HTERT RPE-1 (cell line): ENCODE results near the gene RABL3.
"Not testable (repeated sequence)": the region's sequence is repeated elsewhere in the genome, so short reads cannot be mapped to it uniquely, and the experiment has no call there.

Experiments used
- in situ Hi-C: fragments of 300-500 bp; cut with MboI; formaldehyde crosslinking; loops from 4 replicates; pipeline ENCODE4 v1.14.3; 2020; ENCODE audit warnings: low sequenced_read_pairs

Gene RABL3, protein sequence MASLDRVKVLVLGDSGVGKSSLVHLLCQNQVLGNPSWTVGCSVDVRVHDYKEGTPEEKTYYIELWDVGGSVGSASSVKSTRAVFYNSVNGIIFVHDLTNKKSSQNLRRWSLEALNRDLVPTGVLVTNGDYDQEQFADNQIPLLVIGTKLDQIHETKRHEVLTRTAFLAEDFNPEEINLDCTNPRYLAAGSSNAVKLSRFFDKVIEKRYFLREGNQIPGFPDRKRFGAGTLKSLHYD

DNA sequence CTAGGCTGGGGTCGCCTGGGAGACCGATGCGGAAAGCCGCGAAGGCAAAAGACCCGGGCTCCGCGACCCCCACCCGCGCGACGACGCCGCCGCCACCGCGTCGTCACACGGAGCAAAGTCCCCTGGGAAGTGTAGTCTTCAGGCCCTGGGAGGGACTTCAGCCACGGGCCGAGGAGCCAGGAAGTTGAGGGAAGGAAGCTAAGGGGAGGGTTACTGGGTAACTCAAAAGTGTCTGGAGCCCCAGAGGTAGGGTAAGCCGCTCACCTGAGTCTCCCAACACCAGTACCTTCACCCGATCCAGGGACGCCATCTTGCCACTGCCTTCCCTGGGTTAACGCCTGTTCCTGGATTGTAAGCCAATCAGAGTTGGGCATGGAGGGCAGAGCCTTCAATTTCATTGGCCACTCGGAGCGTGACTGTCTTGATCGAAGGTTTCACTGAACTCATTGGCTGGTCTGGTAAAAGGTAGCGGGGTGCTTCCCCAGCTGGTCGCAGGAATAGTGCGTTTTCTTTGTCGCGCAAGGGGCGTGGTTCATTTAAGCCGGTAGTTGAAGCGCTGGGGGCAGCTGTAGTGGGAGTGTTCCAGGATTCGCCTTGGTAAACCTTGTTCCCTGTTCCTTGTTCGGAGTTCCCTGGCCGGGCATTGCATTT lies at the start of gene RABL3, which contains the start of gene GTF2E1:
Gene RABL3 (minus strand): TSS at position 319 of the 651 bp plus-strand sequence. CDS start 9 bp downstream, at position 310.
Gene GTF2E1 (plus strand): TSS at position 547 of the 651 bp plus-strand sequence. CDS start 7,809 bp downstream, outside the sequence.
- in situ Hi-C loops: no loop called here

DNA sequence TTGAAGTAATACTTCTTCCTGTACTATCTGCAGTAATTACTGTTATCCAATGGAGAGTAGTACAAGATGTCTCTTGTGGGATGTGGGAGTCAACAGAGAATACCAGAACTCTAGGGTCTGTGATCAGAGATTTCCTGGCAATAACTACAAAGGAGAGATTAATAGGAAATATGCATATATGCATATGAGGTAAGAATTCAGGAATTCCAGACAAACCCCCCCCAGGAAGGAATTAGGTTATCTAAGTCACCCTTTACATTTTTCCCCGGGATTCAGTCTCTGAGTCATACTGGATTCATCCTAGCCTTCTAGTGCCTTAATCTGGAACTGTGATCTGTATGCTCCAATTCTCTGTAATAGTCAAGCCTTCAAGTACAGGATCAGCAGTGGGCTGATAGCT lies 49.6 kb upstream of the RABL3 start:
- in situ Hi-C loops: no loop called here

DNA sequence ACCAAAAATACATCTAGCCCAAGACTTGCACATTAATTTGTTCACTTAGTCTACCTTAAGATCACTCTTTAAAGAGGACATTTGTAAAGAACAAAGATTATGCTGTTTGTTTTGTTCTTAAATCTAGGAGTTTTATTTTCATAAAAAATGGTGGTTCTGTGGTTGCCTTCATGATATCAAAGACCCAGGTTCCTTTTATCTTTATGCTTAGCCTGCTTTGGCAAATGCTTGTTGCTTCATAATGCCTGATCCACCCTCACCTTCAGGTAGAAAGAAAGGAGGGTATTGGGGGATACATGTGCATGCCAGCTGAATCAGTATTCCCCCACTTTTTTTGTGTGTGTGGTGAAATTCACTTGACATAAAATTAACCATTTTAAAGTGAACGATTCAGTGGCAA lies 48.7 kb upstream of the RABL3 start:
- in situ Hi-C loops: no loop called here

DNA sequence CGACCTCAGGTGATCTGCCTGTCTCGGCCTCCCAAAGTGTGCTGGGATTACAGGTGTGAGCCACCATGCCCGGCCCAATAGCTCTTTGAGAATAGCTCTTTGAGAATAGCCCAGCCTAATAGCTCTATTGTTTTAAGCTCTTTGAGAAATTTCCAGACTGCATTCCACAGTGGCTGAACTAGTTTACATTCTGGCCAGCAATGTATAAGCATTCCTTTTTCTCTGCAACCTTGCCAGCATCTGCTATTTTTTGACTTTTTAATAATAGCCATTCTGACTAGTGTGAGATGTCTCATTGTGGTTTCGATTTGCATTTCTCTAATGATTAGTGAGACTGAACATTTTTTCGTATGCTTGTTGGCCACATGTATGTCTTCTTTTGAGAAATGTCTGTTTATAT lies 43.5 kb upstream of the RABL3 start:
- in situ Hi-C loops: not testable (repeated sequence)

DNA sequence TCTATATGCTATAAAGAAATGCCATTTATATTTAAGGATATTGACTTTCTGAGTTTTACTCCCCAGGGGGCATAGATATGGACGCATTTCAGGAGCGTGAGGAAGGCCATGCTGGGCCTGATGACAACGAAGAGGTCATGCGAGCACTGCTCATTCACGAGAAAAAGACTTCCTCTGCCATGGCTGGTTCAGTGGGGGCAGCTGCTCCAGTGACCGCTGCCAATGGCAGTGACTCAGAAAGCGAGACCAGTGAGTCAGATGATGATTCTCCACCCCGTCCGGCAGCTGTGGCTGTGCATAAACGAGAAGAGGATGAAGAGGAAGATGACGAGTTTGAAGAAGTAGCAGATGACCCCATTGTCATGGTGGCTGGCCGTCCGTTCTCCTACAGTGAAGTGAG lies 38.7 kb upstream of the RABL3 start:
- in situ Hi-C loops: no loop called here

DNA sequence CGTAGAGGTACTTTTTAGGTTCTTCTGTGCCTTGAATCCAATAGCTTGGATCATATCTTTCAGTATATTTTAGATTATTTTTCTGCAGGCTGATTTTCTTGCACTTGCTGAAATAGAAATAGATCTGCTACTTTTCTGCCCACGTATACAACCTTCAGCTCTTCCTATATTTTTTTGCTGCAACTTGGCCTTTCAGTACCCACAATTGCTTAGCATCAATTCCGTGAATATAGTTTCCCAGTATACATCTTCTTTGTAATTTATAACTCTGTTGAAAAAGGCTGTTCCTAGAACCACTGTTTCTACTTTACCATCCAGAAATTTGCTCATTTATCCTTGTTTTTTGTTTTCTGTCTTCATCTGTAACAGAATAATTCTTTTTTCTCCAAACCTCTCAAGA lies 36.5 kb upstream of the RABL3 start:
- in situ Hi-C loops: no loop called here

DNA sequence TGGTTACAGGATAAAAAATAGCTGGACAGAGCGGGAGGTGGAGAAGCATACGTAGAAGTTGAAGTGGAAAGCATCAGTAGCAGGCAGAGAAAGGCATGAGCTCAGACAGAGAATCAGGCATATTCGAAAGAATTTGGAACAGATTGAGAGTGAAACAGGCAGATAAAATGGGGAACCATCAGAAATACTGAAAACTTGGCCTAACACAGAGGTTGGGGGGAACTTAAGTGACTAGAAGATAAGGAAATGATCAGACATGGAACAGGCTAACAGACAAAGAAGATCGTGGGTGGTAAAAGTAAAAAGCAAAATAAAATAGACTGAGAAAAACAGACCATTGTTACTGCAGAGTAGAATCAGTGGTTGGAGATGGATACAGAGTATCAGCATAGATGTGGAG lies 33.1 kb upstream of the RABL3 start:
- in situ Hi-C loops: no loop called here

DNA sequence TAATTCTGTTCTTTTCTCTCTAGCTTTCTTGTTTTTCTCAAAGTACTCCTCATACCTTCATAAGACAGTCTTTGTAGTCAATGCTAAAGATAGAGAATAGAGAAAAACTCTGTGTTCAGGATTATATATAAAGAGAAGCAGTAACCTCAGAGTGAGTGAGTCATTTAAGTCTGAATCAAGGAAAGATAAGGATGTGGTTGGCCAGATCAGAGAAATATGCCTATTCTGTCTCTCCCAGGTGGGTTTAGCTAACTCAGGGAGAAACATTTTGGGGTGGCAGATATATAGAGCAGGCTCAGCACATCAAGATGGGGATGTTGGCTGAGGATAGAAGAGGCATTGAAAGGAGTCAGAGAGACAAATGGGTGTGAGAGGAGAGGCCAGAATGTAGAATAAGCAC lies 31.6 kb upstream of the RABL3 start:
- in situ Hi-C loops: no loop called here

DNA sequence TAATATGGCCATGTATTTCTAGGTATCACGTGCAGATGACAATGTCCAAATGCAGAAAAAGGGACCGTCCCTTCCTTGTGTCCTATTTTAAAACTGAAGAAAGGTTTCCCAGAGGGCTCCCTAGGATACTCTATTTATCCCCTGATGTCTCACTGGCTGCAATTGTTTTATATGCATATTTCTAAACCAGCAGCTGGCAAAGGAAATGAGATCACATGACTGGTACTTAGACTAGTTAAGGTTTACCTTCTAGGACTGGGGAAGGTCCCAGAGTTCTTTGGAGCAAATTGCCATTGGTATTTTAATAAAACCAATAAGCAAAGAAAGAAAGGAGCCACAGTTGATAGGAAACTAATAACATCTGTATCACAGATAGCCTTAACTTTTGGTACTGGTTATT lies 29.8 kb upstream of the RABL3 start:
- in situ Hi-C loops: no loop called here

DNA sequence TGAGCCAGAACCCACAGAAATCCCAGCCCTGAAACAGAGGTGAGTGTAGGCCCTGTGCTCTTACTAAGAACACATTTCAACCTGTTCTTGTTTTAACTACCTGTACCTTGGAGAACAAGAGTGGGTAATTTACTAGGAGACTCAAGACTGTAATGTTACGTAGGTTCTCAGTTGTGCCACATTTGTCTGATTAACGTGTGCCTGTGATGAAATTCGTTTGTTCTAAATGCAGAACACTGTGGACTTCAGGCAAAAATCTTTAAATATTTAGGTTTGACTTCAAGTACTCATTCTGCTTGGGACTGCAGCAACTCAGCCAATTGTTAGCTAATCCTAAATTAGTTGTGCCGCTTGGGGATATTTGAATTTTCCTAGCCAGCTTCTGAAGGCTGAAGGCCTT lies 28.6 kb upstream of the RABL3 start:
- in situ Hi-C loops: no loop called here

DNA sequence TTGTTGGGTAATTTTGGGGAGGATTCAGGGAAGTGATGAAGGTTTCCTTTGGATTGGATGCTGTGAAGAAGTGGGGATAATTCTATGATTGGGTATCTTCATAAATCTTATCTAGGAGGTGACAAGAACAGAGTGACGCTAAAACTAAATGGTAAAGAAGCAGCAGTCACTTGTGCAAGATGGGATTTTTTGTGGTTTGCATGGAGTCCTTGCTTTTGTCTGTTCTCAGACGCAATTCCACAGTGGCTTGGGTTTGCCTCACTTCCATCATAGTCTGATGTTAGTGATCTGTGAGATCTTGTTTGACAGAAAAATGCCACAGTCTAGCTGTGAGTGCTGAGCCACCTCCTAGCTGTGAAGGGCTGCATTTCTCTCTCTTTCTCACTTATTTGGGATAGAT lies 27.1 kb upstream of the RABL3 start:
- in situ Hi-C loops: no loop called here

DNA sequence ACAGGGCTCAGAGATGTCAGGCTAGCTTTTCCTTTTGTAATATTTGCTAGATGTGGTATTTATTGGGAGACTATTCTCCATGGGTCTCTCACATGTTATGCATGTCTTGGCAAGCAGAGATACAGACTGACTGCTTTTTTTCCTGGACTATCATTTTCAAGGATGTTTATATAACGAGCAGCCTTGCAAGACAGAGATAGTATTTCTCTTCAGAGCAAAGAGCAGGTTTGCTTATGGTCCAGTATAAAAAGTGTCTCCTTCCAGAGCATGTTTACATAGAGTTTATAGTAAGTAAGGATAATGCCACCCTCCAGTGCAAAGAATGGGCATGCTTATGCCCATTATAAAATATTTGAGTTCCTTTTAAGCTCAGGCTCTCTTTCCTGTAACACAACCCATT lies 24.8 kb upstream of the RABL3 start:
- in situ Hi-C loops: no loop called here

DNA sequence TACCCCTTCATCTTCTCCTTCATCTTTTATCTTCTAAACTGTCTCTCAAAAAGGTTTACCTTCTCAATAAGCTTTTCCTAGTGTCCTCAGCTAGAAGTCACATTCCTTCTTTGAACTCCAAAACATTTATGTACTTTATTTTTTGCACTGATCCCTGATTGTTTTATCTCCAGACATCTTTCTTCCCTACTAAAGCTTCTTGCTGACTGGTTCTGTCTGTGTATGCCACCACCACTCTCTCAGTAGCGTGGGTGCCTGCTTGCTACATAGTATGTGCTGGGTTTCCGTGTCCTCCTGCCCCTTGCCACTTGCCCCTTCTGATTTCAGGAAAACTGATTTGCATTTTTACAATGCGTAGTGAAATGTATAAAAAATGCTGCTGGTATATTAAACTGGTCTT lies 24.3 kb upstream of the RABL3 start:
- in situ Hi-C loops: no loop called here

DNA sequence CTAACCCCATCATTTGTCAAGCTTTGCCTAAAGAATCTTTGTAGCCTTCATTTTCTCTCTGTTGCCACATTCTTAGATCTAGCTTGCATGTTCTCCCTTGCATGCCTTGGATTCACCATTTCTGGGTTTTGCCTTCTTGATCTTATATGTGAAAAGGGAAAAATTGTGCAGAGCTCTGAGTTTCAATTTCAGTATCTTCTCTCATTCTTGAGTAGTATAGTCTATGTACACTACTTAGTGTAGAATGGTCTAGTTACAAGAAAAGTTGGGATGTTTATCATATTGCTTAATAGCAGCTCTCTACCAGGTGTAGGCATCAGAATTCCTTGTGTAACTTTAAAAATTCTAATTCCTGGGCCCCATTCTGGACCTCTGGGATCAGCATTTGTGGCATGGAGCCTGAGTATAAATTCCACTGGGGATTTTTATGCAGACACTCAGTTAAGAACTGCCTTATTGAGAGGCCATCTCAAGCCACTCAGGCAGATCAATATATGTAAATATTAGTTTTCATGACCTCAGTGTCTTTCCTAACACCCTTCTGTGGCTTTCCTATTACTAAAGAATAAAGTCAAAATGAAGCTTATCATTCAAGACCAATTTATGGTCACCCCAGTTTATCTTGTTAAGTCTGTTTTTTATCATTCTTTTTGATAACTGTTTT lies 23.6 kb upstream of the RABL3 start:
- in situ Hi-C loops: no loop called here

DNA sequence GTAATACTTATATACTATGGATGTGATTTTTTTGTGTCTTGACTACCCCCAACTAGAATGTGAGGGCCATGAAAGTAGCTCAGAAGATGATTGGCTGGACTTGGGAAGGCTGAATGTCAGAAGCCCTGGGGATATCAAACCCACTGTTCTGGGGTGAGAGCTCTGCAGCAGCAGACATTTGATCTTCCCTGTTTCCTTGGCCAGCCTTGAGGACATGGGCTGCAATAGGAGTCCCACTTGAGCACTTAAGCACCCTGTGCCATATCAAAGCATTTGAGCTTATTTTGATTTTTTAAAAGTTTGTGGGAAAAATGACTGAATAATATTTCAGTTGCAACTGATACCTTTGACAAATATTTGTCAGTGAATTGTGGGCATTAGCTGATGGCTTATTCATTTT lies 21.9 kb upstream of the RABL3 start:
- in situ Hi-C loops: no loop called here

DNA sequence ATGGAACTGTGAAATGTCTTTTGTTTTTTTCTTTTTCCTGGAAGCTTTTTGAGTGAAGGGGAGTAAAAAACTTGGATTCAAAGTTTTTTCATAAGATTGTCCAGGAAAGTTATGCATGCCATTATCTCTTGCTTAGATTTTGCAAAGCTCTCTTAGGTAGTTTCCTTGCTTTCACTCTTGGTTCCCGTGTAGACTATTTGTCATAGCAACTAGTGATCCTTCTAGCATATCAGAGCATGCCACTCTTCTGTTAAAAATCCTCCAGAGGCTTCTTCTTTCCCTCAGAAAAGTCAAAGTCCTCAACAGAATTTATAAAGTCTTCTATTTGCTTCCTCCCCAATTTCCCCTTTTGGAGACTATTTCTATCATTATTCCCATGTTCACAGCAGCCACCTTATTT lies 21.3 kb upstream of the RABL3 start:
- in situ Hi-C loops: no loop called here

DNA sequence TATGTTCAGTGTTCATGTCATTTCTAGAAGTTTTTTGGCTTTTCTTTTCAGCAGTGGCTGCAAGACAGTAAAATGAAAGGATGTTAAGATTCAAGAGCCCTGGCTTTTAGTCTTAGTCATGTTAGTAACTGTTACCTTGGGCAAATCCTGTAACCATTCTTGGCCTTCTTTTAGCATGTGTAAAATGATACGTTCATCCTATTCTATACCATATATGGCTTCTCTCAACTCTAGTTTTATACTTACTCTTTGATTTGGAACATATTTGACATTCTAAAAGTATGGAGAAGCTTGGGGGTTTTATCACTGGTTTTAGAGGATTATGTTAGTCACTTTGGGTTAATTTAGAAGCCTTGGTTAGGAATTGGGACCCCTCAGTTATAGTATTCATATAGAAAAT lies 20.3 kb upstream of the RABL3 start:
- in situ Hi-C loops: no loop called here

DNA sequence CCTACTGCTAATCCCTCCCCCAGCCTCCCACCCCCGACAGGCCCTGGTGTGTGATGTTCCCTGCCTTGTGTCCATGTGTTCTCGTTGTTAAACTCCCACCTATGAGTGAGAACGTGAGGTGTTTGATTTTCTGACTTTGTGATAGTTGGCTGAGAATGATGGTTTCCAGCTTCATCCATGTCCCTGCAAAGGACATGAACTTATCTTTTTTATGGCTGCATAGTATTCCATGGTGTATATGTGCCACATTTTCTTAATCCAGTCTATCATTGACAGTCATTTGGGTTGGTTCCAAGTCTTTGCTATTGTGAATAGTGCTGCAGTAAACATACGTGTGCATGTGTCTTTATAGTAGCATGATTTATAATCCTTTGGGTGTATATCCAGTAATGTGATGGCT lies 16.2 kb upstream of the RABL3 start:
- in situ Hi-C loops: not testable (repeated sequence)

DNA sequence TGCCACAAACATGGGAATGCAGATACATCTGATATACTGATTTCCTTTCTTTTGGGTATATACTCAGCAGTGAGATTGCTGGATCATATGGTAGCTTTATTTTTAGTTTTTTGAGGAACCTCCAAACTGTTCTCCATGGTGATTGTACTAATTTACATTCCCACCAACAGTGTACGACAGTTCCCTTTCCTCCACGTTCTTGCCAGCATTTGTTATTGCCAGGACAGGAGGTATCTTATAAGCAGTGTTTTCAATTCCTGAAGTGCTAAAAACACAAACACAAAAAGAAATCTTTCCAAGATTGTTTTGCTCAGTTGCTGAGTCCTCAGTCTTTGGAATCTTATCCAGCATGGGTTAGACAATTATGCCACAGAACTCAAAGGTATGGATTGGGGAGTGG lies 13.7 kb upstream of the RABL3 start:
- in situ Hi-C loops: no loop called here

DNA sequence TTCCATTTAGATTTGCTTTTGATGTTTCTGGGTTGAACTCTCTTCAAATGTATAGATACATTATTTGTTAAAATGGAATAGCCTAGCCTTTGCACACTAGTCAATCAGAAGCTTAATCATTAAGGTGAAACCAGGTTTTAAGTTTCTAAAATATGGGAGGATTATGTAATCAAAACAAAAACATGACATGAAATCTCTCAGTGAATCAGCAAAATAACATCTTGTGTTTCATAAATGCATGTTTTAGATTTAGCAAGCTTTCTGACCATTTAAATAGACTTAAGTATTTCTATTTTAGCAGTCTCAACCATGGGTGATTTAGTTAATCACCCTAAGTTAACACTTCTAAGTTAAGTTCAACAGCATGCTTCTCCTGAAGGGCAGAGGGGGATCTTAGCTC lies 11.5 kb upstream of the RABL3 start:
- in situ Hi-C loops: no loop called here

DNA sequence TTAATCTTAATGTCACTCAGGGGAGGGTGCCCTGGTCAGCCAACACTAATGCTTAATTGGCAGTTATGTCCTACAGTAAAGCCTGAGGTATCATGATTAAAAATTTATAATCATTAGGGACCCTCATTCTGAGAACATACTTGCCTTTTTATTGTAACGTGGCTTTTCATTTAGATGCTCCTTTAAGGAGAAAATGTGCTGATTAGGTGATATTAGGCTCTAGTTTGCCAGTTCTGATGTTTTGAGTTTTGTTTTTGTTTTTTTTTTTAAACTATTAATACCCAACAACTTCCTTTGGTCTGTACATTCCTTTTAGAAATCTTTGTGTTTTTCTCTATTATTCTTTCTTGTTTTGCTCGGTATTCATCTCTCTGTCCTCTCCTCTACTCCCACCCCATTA lies 10.5 kb upstream of the RABL3 start:
- in situ Hi-C loops: no loop called here

DNA sequence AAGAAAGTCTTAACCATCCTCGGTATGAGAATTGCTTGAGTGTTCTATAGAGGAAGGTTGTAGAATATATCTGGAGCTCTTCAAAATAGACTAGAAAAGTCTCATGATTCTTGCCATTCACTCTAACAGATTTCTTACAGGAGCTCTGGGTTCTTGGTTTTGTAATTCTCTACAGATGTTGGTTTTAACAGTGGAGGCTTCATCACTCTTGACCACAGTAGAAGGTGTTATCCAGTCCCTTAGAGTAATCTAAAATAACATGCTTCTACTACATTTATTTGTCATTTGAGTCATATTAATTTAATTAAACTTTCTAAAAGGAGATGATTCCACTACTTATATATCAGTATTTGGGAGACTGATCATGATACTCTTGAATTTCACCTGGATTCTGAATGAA lies 9.9 kb upstream of the RABL3 start:
- in situ Hi-C loops: no loop called here
